ENCODE data around the gene PKHD1.

DNA sequence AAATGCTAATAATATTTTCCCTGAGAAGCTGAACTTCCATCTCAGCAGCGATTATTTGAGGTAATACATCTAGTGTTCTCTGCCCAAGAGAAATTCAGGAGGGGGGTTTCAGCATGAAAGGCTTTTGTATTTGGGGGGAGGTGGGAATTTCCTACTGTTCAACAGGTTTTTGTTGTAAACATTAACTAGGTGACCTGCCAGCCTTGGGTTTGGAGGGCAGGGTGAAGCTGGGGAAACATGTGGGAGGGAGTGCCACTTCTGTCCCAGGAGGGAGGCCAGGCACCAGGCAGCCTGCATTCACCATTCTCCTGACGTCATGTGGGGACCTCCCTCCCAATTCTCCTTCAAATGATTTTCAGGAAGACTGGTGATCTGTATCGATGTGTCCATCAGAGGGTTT, 37.7 kb upstream of the PKHD1 start:
- no peak for TF ChIP-seq TAF1 (IDR thresholded peaks at IDR 0.05; ENCODE audit: borderline replicate concordance, low read depth, low read length)
- no peak for TF ChIP-seq JUND (IDR thresholded peaks at IDR 0.05)
- TF ChIP-seq ELF1 (IDR thresholded peaks at IDR 0.05) = no peak
- TF ChIP-seq EP300 (IDR thresholded peaks at IDR 0.05; ENCODE audit: borderline replicate concordance in 1 of 2, low read depth in 1 of 2, low read length in 1 of 2) = no peak
- TF ChIP-seq, protein P1, sequence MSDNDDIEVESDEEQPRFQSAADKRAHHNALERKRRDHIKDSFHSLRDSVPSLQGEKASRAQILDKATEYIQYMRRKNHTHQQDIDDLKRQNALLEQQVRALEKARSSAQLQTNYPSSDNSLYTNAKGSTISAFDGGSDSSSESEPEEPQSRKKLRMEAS (IDR thresholded peaks at IDR 0.05; ENCODE audit: low read depth) = no peak

All from SK-N-SH (cell line).